ENCODE results near the gene HK2.

DNA sequence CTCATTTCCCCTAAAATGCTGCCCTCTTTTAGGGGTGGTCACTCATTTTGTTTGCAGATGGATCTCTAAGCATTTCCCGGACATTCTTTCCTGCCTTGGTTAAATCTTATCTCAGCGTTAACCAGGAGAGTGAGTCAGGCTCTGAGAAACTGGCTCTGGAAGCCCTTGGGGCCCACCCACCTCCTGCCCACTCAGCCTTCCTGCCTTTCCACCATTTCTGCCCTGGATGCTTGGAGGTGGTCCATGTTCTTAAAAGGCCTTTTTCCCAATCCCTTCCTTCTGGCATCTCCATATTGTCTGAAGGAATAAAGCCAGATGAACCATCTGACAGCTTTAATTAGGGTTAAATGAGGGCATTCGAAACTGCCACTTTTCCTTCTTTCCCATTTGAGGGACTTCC, 9.5 kb downstream of the HK2 start:
- TF ChIP-seq, protein P1, sequence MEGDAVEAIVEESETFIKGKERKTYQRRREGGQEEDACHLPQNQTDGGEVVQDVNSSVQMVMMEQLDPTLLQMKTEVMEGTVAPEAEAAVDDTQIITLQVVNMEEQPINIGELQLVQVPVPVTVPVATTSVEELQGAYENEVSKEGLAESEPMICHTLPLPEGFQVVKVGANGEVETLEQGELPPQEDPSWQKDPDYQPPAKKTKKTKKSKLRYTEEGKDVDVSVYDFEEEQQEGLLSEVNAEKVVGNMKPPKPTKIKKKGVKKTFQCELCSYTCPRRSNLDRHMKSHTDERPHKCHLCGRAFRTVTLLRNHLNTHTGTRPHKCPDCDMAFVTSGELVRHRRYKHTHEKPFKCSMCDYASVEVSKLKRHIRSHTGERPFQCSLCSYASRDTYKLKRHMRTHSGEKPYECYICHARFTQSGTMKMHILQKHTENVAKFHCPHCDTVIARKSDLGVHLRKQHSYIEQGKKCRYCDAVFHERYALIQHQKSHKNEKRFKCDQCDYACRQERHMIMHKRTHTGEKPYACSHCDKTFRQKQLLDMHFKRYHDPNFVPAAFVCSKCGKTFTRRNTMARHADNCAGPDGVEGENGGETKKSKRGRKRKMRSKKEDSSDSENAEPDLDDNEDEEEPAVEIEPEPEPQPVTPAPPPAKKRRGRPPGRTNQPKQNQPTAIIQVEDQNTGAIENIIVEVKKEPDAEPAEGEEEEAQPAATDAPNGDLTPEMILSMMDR (IDR thresholded peaks at IDR 0.05; ENCODE audit: low read length), result no peak
- no peak for TF ChIP-seq EZH2 (IDR thresholded peaks at IDR 0.05; ENCODE audit: borderline replicate concordance, low read length)
